Upper lobe of left lung (tissue), 6 donors: ENCODE data around the gene ANO1. TPM values are rescaled to one million over a fixed set of nuclear protein-coding genes. Genes with fewer than 3 reads are reported as not detected.

Source experiments
- ATAC-seq, 2 donors: fragments of 200-7000 bp; cut with Tn5 transposase; one replicate each; pipeline ENCODE4 v1.9.1; 2022; ENCODE audit warnings: mild to moderate bottlenecking in 2 of 2, moderate library complexity in 2 of 2; ENCODE audit not compliant: low FRiP score in 2 of 2
- DNase-seq, 2 donors: peaks; one replicate each; pipeline ENCODE4 v3.0.0-alpha.2; 2019 to 2020
- H3K27ac ChIP-seq, 4 donors: fragments of 200-600 bp; sonication (generic); one replicate each; pipeline ENCODE4 v1.5.1; 2016 to 2019
- H3K27me3 ChIP-seq, 4 donors: fragments of 200-600 bp; sonication (generic); one replicate each; pipeline ENCODE4 v1.5.1; 2017 to 2019
- H3K36me3 ChIP-seq, 4 donors: fragments of 200-600 bp; sonication (generic); one replicate each; pipeline ENCODE4 v1.5.1; 2016 to 2019
- H3K4me1 ChIP-seq, 4 donors: fragments of 200-600 bp; sonication (generic); one replicate each; pipeline ENCODE4 v1.5.1; 2018 to 2019
- H3K4me3 ChIP-seq, 4 donors: fragments of 200-600 bp; sonication (generic); one replicate each; pipeline ENCODE4 v1.5.1; 2017 to 2019; ENCODE audit warnings: mild to moderate bottlenecking in 2 of 4, moderate library complexity in 1 of 4
- H3K9me3 ChIP-seq, 4 donors: fragments of 200-600 bp; sonication (generic); one replicate each; pipeline ENCODE4 v1.5.1; 2018 to 2019
- EP300 ChIP-seq, 4 donors: sonication (generic); formaldehyde crosslinking; IDR thresholded peaks; one replicate each; pipeline ENCODE4 v1.5.1; 2017; ENCODE audit warnings: antibody characterized with exemption in 4 of 4, control low read depth in 2 of 4
- POLR2A ChIP-seq, 4 donors: fragments of 450-650 bp; IDR thresholded peaks; one replicate each; pipeline ENCODE4 v1.5.1; 2016 to 2017; ENCODE audit warnings: antibody characterized with exemption in 4 of 4, mild to moderate bottlenecking in 2 of 4
- POLR2AphosphoS5 ChIP-seq, 2 donors: sonication (generic); formaldehyde crosslinking; IDR thresholded peaks; one replicate each; pipeline ENCODE4 v1.5.1; 2017; ENCODE audit warnings: antibody characterized with exemption in 2 of 2
- WGBS, 2 donors: methylation state at CpG; one replicate each; pipeline ENCODE4 v1.1.5; 2017 to 2018; 5-methylcytosine and 5-hydroxymethylcytosine counted together
- total RNA-seq, 6 donors: library from RNA; depleted of rRNA in 4 of 6; stranded (reverse); fragments of >200 nt in 4 of 6; gene quantifications; one replicate each; pipeline versions ENCODE4 v1.1.0 to v1.2.1, GENCODE V29; 2016 to 2021
- TF ChIP-seq, protein P1 (sequence below), 6 experiments: fragments of 450-650 bp in 4 of 6; fragments of 200-600 bp in 2 of 6; sonication (generic) in 2 of 6; IDR thresholded peaks; one replicate each; pipeline ENCODE4 v1.5.1; 2016 to 2019; ENCODE audit warnings: antibody characterized with exemption in 6 of 6
- donor health status: DM: no; HTN: no; CAD: no; lungs with moderate emphysema.
- donor health status: DM: no; HTN: yes; CAD: no; lungs with severe emphysema.

ANO1 gene
- total RNA-seq, 6 donors from 2014 or later = 4.8 to 13.2 (median 7.2) TPM

DNA sequence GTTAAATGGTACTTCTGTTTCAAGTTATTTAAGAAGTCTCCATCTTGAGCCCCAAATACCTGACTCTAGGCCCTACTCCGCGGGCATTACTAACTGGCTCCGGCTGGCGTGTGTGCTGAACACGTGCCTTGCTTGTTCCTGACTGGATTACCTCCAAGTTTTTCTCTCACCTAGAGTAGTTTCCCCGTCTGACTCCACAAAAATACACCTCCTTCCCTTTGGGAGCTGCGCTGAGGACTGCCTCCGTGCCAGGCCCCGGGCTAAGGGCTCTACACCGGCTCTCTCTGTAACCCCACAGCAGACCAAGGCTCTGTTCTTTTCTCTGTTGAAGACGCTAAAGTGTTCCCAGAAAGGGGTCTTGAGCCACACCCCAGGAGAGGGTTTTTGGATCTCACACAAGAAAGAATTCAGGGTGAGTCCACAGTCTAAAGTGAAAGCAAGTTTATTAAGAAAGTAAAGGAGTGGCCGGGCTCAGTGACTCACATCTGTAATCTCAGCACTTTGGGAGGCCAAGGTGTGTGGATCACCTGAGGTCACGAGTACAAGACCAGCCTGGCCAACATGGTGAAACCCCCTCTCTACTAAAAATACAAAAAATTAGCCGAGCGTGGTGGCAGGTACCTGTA, 61.8 kb downstream of the ANO1 start:
- TF ChIP-seq POLR2A (IDR thresholded peaks at IDR 0.05) = no peak
- H3K27ac ChIP-seq = peak overlapping the region; percentile 34 to 75 (median 58)
- peak in 1 of 2 donors; percentile 7 for ATAC-seq

DNA sequence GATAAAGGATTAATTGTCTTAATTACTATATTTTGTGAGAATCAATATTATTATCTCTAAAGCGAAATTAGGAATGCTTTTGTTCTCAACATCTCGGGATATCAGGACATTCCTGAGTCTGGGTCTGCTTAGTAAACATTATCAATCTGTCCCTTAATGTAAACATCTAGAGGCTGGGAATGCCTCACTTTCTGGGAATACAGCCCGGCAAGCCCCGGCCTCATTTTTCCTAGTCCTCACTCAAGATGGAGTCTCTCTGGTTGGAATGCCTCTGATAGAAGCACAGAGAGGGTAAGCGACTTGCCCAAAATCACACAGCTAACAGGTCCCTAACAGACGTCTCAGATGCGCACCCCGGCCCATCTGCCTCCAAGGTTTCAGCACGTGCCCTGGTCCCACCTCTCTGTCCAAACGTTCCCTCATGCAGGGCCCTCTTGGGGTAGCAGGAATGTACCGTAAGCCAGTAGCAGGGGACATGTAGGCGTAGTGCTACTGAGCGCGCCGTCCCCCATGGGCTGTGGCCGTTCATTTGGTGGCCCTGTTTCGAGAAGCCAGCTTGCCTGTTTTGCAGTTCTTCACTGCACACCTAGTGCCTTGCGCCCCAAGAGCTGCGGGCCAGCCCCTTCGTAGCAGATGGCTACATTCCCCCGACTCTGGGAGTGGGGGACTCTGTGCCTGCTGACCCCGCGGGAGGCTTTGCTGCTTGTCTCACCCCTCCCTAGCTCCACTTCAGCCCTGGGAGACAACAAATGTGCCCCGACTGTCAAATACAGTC, 62.8 kb downstream of the ANO1 start:
- no peaks in the 10 kb centered on the region for H3K36me3 ChIP-seq
- no peaks in the 10 kb centered on the region for H3K9me3 ChIP-seq
- ATAC-seq = no peak
- peak in 1 of 2 donors; percentile 58 for DNase-seq
- peak overlapping the region in 2 of 4 donors; percentile 34 to 63 for H3K27ac ChIP-seq
- peak overlapping the region in 2 of 4 donors; percentile 10 to 18 for H3K4me3 ChIP-seq
- peaks cover 0 to 2% (median 0%) of the 10 kb centered on the region in 4 donors for H3K27me3 ChIP-seq
- WGBS, 2 donors = 46 to 49% methylated on average over 17 to 20 of the region's 24 CpGs
- H3K4me1 ChIP-seq = peaks cover 0 to 13% (median 9%) of the 10 kb centered on the region in 4 donors
- TF ChIP-seq POLR2AphosphoS5 (IDR thresholded peaks at IDR 0.05) = no peak
- TF ChIP-seq POLR2A (IDR thresholded peaks at IDR 0.05) = no peak
- TF ChIP-seq, protein P1, sequence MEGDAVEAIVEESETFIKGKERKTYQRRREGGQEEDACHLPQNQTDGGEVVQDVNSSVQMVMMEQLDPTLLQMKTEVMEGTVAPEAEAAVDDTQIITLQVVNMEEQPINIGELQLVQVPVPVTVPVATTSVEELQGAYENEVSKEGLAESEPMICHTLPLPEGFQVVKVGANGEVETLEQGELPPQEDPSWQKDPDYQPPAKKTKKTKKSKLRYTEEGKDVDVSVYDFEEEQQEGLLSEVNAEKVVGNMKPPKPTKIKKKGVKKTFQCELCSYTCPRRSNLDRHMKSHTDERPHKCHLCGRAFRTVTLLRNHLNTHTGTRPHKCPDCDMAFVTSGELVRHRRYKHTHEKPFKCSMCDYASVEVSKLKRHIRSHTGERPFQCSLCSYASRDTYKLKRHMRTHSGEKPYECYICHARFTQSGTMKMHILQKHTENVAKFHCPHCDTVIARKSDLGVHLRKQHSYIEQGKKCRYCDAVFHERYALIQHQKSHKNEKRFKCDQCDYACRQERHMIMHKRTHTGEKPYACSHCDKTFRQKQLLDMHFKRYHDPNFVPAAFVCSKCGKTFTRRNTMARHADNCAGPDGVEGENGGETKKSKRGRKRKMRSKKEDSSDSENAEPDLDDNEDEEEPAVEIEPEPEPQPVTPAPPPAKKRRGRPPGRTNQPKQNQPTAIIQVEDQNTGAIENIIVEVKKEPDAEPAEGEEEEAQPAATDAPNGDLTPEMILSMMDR (IDR thresholded peaks at IDR 0.05) = no peak
- TF ChIP-seq EP300 (IDR thresholded peaks at IDR 0.05) = no peak

More for the DNA sequence above, 61.8 kb downstream of the ANO1 start:
- Histone ChIP-seq H3K4me1 (peaks cover 0 to 20% (median 11%) of the 10 kb centered on the region in 4 donors), H3K36me3 (no peaks in the 10 kb centered on the region), H3K4me3 (no peak overlapping the region), H3K9me3 (no peaks in the 10 kb centered on the region), H3K27me3 (peaks cover 0 to 2% (median 0%) of the 10 kb centered on the region in 4 donors)
- peak; percentile 33 to 61 for DNase-seq
- WGBS, 2 donors = 65 to 81% methylated on average over 15 of the region's 15 CpGs

GRCh38 chr11:70141486-70142220, 63.5 kb downstream of the ANO1 start:
- WGBS, 2 donors = 16 to 20% methylated on average over 17 to 20 of the region's 20 CpGs
- Histone ChIP-seq H3K4me1 (peaks cover 0 to 13% (median 9%) of the 10 kb centered on the region in 4 donors), H3K27me3 (peaks cover 0 to 2% (median 0%) of the 10 kb centered on the region in 4 donors)

DNA sequence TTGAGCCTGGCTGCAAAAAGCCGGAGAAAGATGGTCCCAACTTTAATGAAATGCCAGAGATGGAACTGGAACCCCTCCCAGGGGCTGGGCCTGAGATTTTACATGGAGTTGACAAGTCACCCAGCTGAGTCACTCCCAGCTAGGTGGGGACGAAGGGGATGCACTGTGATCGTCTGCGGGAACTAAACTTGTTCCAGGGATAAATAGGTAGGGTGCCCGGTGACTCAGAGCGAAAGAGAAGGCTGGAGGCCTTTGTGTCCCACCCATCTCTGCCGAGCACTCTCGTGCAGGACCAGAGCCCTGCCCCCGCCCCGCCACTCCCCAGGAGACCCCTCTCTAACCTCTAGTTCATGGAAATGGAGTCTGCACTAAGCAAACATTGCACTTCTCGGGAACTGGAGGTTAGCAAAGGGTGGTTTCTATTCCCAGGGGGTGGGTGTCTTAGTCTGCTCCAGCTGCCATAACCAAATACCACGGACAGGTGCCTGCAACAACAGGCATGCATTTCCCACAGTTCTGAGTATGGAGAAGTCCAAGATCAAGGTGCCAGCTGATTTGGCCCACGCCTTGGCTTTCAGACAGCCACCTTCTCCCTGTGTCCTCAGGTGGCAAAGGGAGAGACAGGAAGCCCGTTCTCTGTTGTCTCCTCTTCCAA, 64.2 kb downstream of the ANO1 start:
- no peak for TF ChIP-seq POLR2AphosphoS5 (IDR thresholded peaks at IDR 0.05)
- no peak for TF ChIP-seq POLR2A (IDR thresholded peaks at IDR 0.05)
- TF ChIP-seq, protein P1 (IDR thresholded peaks at IDR 0.05) = no peak
- no peak for TF ChIP-seq EP300 (IDR thresholded peaks at IDR 0.05)
- no peak overlapping the region for H3K27ac ChIP-seq
- H3K36me3 ChIP-seq = no peaks in the 10 kb centered on the region
- H3K9me3 ChIP-seq = no peaks in the 10 kb centered on the region
- 53 to 58% methylated on average over 10 to 14 of the region's 14 CpGs for WGBS, 2 donors
- peaks cover 0 to 2% (median 0%) of the 10 kb centered on the region in 4 donors for H3K27me3 ChIP-seq
- ATAC-seq (no peak), DNase-seq (no peak)
- peaks cover 0 to 13% (median 9%) of the 10 kb centered on the region in 4 donors for H3K4me1 ChIP-seq
- no peak overlapping the region for H3K4me3 ChIP-seq

More at GRCh38 chr11:70141486-70142220, 63.5 kb downstream of the ANO1 start:
- TF ChIP-seq EP300 (IDR thresholded peaks at IDR 0.05) (no peak), POLR2AphosphoS5 (IDR thresholded peaks at IDR 0.05) (no peak), POLR2A (IDR thresholded peaks at IDR 0.05) (no peak)
- TF ChIP-seq, protein P1 (IDR thresholded peaks at IDR 0.05) = no peak
- DNase-seq (no peak), ATAC-seq (no peak)
- H3K27ac ChIP-seq = no peak overlapping the region
- H3K4me3 ChIP-seq = peak overlapping the region in 2 of 4 donors; percentile 10 to 18
- no peaks in the 10 kb centered on the region for H3K9me3 ChIP-seq
- H3K36me3 ChIP-seq = no peaks in the 10 kb centered on the region
